Suprapubic skin (tissue), 4 donors: ENCODE data around the gene ELANE. TPM values are rescaled to one million over a fixed set of nuclear protein-coding genes. Genes with fewer than 3 reads are reported as not detected.

Experiments used
- DNase-seq, 2 donors: peaks; one replicate each; pipeline ENCODE4 v3.0.0-alpha.2; 2019; ENCODE audit warnings: low spot score in 2 of 2
- H3K27ac ChIP-seq: fragments of 200-600 bp; sonication (generic); one replicate; pipeline ENCODE4 v1.5.1; 2019
- H3K27me3 ChIP-seq: fragments of 200-600 bp; sonication (generic); one replicate; pipeline ENCODE4 v1.5.1; 2019
- H3K36me3 ChIP-seq: fragments of 200-600 bp; sonication (generic); one replicate; pipeline ENCODE4 v1.5.1; 2019
- H3K4me1 ChIP-seq: fragments of 200-600 bp; sonication (generic); one replicate; pipeline ENCODE4 v1.5.1; 2019
- H3K4me3 ChIP-seq: fragments of 200-600 bp; sonication (generic); one replicate; pipeline ENCODE4 v1.5.1; 2019; ENCODE audit warnings: mild to moderate bottlenecking
- H3K9me3 ChIP-seq: fragments of 200-600 bp; sonication (generic); one replicate; pipeline ENCODE4 v1.5.1; 2019
- EP300 ChIP-seq: sonication (generic); formaldehyde crosslinking; IDR thresholded peaks from one replicate; pipeline ENCODE4 v1.6.1; 2017; ENCODE audit warnings: antibody characterized with exemption
- POLR2A ChIP-seq, 2 donors: fragments of 450-650 bp; IDR thresholded peaks; one replicate each; pipeline ENCODE4 v1.6.1; 2017; ENCODE audit warnings: antibody characterized with exemption in 2 of 2, mild to moderate bottlenecking in 2 of 2, moderate library complexity in 2 of 2
- POLR2AphosphoS5 ChIP-seq, 3 donors: sonication (generic); formaldehyde crosslinking; IDR thresholded peaks; one replicate each; pipeline ENCODE4 v1.6.1; 2017; ENCODE audit warnings: antibody characterized with exemption in 3 of 3
- WGBS: methylation state at CpG from one replicate; pipeline ENCODE4 v1.1.5; 2018; 5-methylcytosine and 5-hydroxymethylcytosine counted together
- total RNA-seq, 4 donors: library from RNA; depleted of rRNA; stranded (reverse); fragments of >200 nt; gene quantifications; one replicate each; pipeline ENCODE4 v1.1.0, GENCODE V29; 2016
- TF ChIP-seq, protein P1 (sequence below), 2 donors: fragments of 200-600 bp in 1 of 2; fragments of 450-650 bp in 1 of 2; sonication (generic) in 1 of 2; IDR thresholded peaks; one replicate each; pipeline ENCODE4 v1.5.1; 2016 to 2019; ENCODE audit warnings: antibody characterized with exemption in 2 of 2, mild to moderate bottlenecking in 1 of 2, moderate library complexity in 1 of 2

ELANE gene
- total RNA-seq, 4 donors from 2014 or later: 0.79 TPM; not detected in 3

DNA sequence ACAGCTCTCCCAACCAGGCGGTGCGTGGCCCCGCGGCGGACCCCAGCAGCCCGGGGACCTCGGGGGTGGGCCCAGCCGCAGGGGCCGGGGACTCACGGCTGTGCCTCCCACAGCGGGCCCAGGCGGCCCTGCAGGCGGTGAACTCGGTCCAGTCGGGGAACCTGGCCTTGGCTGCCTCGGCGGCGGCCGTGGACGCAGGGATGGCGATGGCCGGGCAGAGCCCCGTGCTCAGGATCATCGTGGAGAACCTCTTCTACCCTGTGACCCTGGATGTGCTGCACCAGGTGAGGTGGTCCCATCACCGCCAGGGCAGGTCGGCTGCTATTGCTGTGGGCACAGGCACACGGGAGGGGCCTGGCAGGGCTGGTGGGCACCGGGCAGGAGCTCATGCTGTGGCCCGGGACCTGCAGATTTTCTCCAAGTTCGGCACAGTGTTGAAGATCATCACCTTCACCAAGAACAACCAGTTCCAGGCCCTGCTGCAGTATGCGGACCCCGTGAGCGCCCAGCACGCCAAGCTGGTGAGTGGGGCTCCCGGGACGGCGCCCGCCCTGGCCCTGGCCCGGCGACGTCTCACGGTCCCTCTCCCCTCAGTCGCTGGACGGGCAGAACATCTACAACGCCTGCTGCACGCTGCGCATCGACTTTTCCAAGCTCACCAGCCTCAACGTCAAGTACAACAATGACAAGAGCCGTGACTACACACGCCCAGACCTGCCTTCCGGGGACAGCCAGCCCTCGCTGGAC, 47.5 kb upstream of the ELANE start:
- DNase-seq: no peak
- H3K4me1 ChIP-seq: peaks cover 39% of the 10 kb centered on the region
- no peak overlapping the region for H3K4me3 ChIP-seq
- H3K27ac ChIP-seq: no peak overlapping the region
- TF ChIP-seq POLR2A (IDR thresholded peaks at IDR 0.05) (no peak), POLR2AphosphoS5 (IDR thresholded peaks at IDR 0.05) (no peak), EP300 (no peak)
- TF ChIP-seq, protein P1, sequence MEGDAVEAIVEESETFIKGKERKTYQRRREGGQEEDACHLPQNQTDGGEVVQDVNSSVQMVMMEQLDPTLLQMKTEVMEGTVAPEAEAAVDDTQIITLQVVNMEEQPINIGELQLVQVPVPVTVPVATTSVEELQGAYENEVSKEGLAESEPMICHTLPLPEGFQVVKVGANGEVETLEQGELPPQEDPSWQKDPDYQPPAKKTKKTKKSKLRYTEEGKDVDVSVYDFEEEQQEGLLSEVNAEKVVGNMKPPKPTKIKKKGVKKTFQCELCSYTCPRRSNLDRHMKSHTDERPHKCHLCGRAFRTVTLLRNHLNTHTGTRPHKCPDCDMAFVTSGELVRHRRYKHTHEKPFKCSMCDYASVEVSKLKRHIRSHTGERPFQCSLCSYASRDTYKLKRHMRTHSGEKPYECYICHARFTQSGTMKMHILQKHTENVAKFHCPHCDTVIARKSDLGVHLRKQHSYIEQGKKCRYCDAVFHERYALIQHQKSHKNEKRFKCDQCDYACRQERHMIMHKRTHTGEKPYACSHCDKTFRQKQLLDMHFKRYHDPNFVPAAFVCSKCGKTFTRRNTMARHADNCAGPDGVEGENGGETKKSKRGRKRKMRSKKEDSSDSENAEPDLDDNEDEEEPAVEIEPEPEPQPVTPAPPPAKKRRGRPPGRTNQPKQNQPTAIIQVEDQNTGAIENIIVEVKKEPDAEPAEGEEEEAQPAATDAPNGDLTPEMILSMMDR (IDR thresholded peaks at IDR 0.05): no peak
- H3K27me3 ChIP-seq: no peaks in the 10 kb centered on the region
- peaks cover 65% of the 10 kb centered on the region for H3K36me3 ChIP-seq
- WGBS: 93% methylated on average over 6 of the region's 53 CpGs
- H3K9me3 ChIP-seq: no peaks in the 10 kb centered on the region

DNA sequence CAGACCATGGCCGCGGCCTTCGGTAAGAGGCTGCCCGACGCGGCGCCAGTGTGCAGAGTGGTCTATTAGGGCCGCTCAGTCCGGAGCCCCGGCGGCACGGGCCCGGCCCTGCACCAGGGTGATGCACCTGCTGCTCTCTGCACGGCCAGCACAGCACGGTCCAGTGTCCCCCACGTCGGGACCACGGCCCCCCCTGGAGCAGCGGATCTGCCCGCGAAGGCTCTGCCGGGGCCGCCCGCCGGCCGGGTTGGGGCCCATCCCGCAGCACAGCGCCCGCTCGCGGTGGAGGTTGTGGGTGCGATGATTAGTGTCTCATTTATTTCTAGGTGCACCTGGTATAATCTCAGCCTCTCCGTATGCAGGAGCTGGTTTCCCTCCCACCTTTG, 46.9 kb upstream of the ELANE start:
- Histone ChIP-seq H3K4me3 (no peak overlapping the region), H3K27me3 (no peaks in the 10 kb centered on the region), H3K27ac (no peak overlapping the region), H3K4me1 (peaks cover 34% of the 10 kb centered on the region), H3K36me3 (peaks cover 70% of the 10 kb centered on the region), H3K9me3 (no peaks in the 10 kb centered on the region)
- 98% methylated on average over 5 of the region's 33 CpGs for WGBS
- TF ChIP-seq POLR2AphosphoS5 (IDR thresholded peaks at IDR 0.05) (no peak), POLR2A (IDR thresholded peaks at IDR 0.05) (no peak), EP300 (no peak)
- TF ChIP-seq, protein P1 (IDR thresholded peaks at IDR 0.05): peak in 1 of 2 donors; percentile 34
- no peak for DNase-seq

DNA sequence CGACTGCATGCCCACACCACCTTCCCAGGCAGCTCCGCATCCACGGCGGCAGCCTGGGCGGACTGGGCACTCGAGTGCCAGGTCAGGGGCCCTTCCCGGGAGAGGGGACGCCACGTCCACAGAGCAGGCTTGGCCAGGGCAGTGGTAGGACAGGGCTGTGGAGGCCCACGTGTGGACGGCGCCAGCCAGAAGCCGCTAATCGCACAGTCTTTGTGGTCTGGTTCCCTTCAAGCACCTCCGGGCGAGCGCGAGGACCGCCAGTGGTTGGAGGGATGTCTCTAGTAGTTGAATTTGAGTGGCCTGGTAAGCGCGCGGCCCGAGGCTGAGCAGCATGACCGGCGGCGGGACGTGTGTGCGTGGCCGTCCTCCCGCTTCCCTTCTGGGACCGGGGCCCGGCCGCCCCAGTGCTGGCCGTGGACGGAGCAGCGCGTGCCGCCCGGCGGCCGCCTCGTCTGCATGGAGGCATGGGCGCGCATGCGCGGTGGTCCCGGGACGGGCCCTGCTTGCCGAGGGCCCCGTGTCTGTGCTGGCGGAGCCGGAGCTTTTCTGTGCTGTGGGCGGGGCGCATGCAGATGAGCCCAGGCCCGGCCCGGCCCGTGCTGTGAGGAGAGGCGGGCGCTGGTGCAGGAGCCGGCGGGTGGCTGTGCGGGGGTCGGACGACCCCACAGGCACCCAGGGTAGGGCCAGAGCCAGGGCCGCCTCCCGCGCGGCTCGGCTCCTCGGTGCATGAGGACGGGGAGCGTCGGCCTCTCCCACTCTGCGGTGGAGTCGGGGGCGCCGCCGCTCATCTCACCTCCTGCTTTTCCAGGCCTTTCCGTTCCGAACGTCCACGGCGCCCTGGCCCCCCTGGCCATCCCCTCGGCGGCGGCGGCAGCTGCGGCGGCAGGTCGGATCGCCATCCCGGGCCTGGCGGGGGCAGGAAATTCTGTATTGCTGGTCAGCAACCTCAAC, 46.2 kb upstream of the ELANE start:
- no peak overlapping the region for H3K4me3 ChIP-seq
- DNase-seq: no peak
- no peaks in the 10 kb centered on the region for H3K27me3 ChIP-seq
- H3K4me1 ChIP-seq: peaks cover 27% of the 10 kb centered on the region
- H3K9me3 ChIP-seq: no peaks in the 10 kb centered on the region
- H3K36me3 ChIP-seq: peaks cover 77% of the 10 kb centered on the region
- no peak overlapping the region for H3K27ac ChIP-seq
- TF ChIP-seq POLR2A (IDR thresholded peaks at IDR 0.05): no peak
- TF ChIP-seq, protein P1 (IDR thresholded peaks at IDR 0.05): no peak
- no peak for TF ChIP-seq POLR2AphosphoS5 (IDR thresholded peaks at IDR 0.05)
- no peak for TF ChIP-seq EP300
- WGBS: 94% methylated on average over 45 of the region's 93 CpGs

DNA sequence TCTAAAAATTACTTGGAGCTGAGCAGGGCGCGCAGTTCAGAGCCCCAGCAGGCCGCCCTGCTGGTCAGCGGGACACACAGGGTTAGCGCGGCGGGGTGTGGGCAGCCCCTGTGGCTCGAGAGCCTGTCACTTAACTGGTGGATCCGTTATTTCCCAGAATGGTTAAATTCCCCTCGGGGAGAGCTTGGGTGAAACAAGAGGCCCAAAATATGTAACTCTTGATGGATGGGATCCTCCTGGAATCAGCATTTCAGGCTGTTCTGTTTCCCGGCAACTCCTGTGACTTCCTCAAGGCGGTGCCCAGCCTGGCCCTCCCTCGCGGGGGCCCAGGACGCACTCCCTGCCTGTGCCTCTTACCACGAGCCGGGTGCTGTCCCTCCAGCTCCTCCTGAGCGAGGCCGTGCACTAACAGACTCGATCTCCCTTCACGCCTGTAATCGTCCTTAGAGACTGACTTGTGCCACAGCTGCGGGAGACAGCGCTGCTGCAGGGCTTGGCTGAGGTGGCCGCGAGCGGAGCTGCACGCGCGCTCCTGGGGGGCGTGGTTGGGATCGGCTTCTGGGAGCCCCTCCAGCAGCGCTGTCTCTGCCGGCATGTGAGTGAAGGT, 45.2 kb upstream of the ELANE start:
- Histone ChIP-seq H3K27me3 (no peaks in the 10 kb centered on the region), H3K4me1 (peaks cover 16% of the 10 kb centered on the region), H3K9me3 (no peaks in the 10 kb centered on the region), H3K36me3 (peaks cover 88% of the 10 kb centered on the region), H3K27ac (no peak overlapping the region), H3K4me3 (no peak overlapping the region)
- DNase-seq: no peak
- 81% methylated on average over 27 of the region's 34 CpGs for WGBS
- TF ChIP-seq POLR2A (IDR thresholded peaks at IDR 0.05) (no peak), POLR2AphosphoS5 (IDR thresholded peaks at IDR 0.05) (no peak), EP300 (no peak)
- TF ChIP-seq, protein P1 (IDR thresholded peaks at IDR 0.05): no peak
